A549 (cell line): ENCODE measurements around the gene FAAP100.

Source experiments
- BHLHE40 ChIP-seq: IDR thresholded peaks from 2 replicates; pipeline ENCODE4 v1.6.1; 2012; ENCODE audit warnings: low read depth, low read length, inconsistent platforms
- CBX2 ChIP-seq: fragments of 200-600 bp; sonication (generic); IDR thresholded peaks from 2 replicates; pipeline ENCODE4 v1.6.1; 2016; ENCODE audit warnings: low read depth, mild to moderate bottlenecking, borderline replicate concordance
- CEBPB ChIP-seq, 2 experiments: fragments of >200 bp in 1 of 2; sonication (Bioruptor Twin) in 1 of 2; formaldehyde crosslinking in 1 of 2; IDR thresholded peaks; 2 replicates each; pipeline ENCODE4 v1.6.1; 2012 to 2016
- CHD2 ChIP-seq: fragments of 150-350 bp; IDR thresholded peaks from 2 replicates; pipeline ENCODE4 v1.6.1; 2014; ENCODE audit warnings: low read length; ENCODE audit not compliant: partially characterized antibody
- EP300 ChIP-seq, 2 experiments: fragments of >200 bp; sonication (Bioruptor Twin); formaldehyde crosslinking; IDR thresholded peaks; 2 replicates in 1 of 2; 3 replicates in 1 of 2; pipeline ENCODE4 v1.6.1; 2016 to 2017
- MAZ ChIP-seq: fragments of 150-350 bp; IDR thresholded peaks from 2 replicates; pipeline ENCODE4 v1.6.1; 2014; ENCODE audit warnings: antibody characterized with exemption, low read depth, low read length, borderline replicate concordance
- POLR2A ChIP-seq: IDR thresholded peaks from 2 replicates; pipeline ENCODE4 v1.6.1; 2012; ENCODE audit warnings: mild to moderate bottlenecking, low read length
- RARB ChIP-seq: fragments of 250-450 bp; sonication (Bioruptor Pico); IDR thresholded peaks from 2 replicates; pipeline ENCODE4 v1.8.0; 2021; ENCODE audit warnings: mild to moderate bottlenecking, moderate library complexity
- RFX5 ChIP-seq: fragments of 450-650 bp; IDR thresholded peaks from 2 replicates; pipeline ENCODE4 v1.7.1; 2014; ENCODE audit warnings: antibody characterized with exemption, mild to moderate bottlenecking, moderate library complexity
- SREBF2 ChIP-seq: fragments of 450-650 bp; IDR thresholded peaks from 2 replicates; pipeline ENCODE4 v1.6.1; 2014; ENCODE audit warnings: mild to moderate bottlenecking, moderate library complexity
- TF ChIP-seq, protein P1 (sequence below): fragments of 200-600 bp; sonication (generic); IDR thresholded peaks from 2 replicates; pipeline ENCODE4 v1.6.1; 2016; ENCODE audit warnings: antibody characterized with exemption, mild to moderate bottlenecking, moderate library complexity
- TF ChIP-seq, protein P2 (sequence below): fragments of >200 bp; sonication (Bioruptor Twin); formaldehyde crosslinking; IDR thresholded peaks from 3 replicates; pipeline ENCODE4 v1.5.1; 2016
- TF ChIP-seq, protein P3 (sequence below): IDR thresholded peaks from 2 replicates; pipeline ENCODE4 v1.6.1; 2012

DNA sequence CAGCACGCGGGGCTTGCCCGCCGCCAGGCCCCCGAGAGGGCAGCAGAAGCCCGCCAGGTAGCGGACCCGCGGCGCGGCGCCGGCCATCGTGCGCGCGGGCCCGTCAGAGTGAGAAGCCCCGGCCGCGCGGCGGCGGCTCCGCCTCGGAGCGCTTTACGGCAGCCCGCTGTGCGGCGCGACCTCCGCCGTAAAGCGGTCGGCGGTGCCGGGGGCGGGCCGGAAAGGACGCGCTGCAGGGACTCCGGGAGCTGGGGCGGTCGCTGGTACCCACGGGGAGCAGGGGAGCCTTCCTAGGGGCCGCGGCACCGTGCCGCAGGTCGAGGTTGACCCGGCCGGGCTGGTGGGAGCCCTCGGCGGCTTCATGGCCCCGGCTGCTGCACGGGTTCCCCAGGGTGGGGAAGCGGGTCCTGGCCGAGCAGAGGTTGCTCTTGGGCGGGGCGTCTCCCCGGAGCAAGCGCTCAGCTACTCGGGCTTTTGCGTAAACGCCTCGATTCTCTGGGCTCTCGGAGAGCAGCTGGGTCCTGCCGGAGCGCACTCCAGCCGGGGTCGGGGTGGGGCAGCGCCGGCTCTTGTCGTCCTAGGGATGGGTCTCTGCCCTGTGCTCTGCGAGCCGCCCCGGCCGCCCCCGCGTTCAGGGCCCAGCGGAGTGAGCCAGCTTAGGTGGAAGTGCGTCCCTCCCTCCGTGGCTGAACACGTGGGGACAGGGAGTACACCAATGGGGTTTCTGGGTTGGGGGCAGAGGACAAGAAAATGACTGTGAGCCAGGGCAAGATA lies at the start of gene FAAP100:
- TF ChIP-seq POLR2A (peak; percentile 72), RARB (CRISPR knock-in tag) (no peak), RFX5 (no peak), MAZ (no peak), CBX2 (no peak), EP300 (IDR thresholded peaks at IDR 0.05) (no peak), CEBPB (IDR thresholded peaks at IDR 0.05) (no peak; a peak in 1 of 4 replicates), SREBF2 (no peak), CHD2 (no peak), BHLHE40 (no peak)
- TF ChIP-seq, protein P1, sequence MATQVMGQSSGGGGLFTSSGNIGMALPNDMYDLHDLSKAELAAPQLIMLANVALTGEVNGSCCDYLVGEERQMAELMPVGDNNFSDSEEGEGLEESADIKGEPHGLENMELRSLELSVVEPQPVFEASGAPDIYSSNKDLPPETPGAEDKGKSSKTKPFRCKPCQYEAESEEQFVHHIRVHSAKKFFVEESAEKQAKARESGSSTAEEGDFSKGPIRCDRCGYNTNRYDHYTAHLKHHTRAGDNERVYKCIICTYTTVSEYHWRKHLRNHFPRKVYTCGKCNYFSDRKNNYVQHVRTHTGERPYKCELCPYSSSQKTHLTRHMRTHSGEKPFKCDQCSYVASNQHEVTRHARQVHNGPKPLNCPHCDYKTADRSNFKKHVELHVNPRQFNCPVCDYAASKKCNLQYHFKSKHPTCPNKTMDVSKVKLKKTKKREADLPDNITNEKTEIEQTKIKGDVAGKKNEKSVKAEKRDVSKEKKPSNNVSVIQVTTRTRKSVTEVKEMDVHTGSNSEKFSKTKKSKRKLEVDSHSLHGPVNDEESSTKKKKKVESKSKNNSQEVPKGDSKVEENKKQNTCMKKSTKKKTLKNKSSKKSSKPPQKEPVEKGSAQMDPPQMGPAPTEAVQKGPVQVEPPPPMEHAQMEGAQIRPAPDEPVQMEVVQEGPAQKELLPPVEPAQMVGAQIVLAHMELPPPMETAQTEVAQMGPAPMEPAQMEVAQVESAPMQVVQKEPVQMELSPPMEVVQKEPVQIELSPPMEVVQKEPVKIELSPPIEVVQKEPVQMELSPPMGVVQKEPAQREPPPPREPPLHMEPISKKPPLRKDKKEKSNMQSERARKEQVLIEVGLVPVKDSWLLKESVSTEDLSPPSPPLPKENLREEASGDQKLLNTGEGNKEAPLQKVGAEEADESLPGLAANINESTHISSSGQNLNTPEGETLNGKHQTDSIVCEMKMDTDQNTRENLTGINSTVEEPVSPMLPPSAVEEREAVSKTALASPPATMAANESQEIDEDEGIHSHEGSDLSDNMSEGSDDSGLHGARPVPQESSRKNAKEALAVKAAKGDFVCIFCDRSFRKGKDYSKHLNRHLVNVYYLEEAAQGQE: no peak
- TF ChIP-seq, protein P2, sequence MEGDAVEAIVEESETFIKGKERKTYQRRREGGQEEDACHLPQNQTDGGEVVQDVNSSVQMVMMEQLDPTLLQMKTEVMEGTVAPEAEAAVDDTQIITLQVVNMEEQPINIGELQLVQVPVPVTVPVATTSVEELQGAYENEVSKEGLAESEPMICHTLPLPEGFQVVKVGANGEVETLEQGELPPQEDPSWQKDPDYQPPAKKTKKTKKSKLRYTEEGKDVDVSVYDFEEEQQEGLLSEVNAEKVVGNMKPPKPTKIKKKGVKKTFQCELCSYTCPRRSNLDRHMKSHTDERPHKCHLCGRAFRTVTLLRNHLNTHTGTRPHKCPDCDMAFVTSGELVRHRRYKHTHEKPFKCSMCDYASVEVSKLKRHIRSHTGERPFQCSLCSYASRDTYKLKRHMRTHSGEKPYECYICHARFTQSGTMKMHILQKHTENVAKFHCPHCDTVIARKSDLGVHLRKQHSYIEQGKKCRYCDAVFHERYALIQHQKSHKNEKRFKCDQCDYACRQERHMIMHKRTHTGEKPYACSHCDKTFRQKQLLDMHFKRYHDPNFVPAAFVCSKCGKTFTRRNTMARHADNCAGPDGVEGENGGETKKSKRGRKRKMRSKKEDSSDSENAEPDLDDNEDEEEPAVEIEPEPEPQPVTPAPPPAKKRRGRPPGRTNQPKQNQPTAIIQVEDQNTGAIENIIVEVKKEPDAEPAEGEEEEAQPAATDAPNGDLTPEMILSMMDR: no peak
- TF ChIP-seq, protein P3, sequence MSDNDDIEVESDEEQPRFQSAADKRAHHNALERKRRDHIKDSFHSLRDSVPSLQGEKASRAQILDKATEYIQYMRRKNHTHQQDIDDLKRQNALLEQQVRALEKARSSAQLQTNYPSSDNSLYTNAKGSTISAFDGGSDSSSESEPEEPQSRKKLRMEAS: peak; percentile 89
